Activated CD8-positive, alpha-beta memory T cell treated with anti-CD3 and anti-CD28 coated beads for 4 hours (primary cell): Measurements from ENCODE around the gene NEK10.

Experiments used
- DNase-seq, 2 donors: peaks; one replicate each; pipeline ENCODE4 v3.0.0-alpha.2; 2020; ENCODE audit warnings: low read depth in 2 of 2

NEK10 gene

GRCh38 chr3:27171113-27171512 lies 198.1 kb downstream of the NEK10 start:
- no peak for DNase-seq

GRCh38 chr3:27166888-27167287 lies 202.3 kb downstream of the NEK10 start:
- no peak for DNase-seq

GRCh38 chr3:27165321-27165721 lies 203.9 kb downstream of the NEK10 start:
- no peak for DNase-seq

- DNase-seq: no peak
Measured at GRCh38 chr3:27160779-27161287, 208.3 kb downstream of the NEK10 start.

GRCh38 chr3:27160146-27160545 lies 209.0 kb downstream of the NEK10 start:
- DNase-seq: no peak

- no peak for DNase-seq
Measured at GRCh38 chr3:27147215-27147614, 222.0 kb downstream of the NEK10 start.

- DNase-seq: no peak
Measured at GRCh38 chr3:27146786-27147185, 222.4 kb downstream of the NEK10 start.

GRCh38 chr3:27145719-27146118 lies 223.5 kb downstream of the NEK10 start:
- DNase-seq: no peak

GRCh38 chr3:27141668-27142067 lies 227.5 kb downstream of the NEK10 start:
- DNase-seq: no peak

GRCh38 chr3:27138562-27138961 lies 230.6 kb downstream of the NEK10 start:
- DNase-seq: no peak

- no peak for DNase-seq
Measured at GRCh38 chr3:27138005-27138404, 231.2 kb downstream of the NEK10 start.

- peak; percentile 16 to 19 for DNase-seq
Measured at GRCh38 chr3:27134171-27134796, 234.9 kb downstream of the NEK10 start.

GRCh38 chr3:27133060-27133459 lies 236.1 kb downstream of the NEK10 start:
- no peak for DNase-seq

- DNase-seq: no peak
Measured at GRCh38 chr3:27130796-27131195, 238.4 kb downstream of the NEK10 start.

GRCh38 chr3:27127879-27128278 lies 241.3 kb downstream of the NEK10 start:
- DNase-seq: no peak

- DNase-seq: no peak
Measured at GRCh38 chr3:27127195-27127594, 242.0 kb downstream of the NEK10 start.

- no peak for DNase-seq
Measured at GRCh38 chr3:27125821-27126501, 243.2 kb downstream of the NEK10 start.

GRCh38 chr3:27119639-27120038 lies 249.5 kb downstream of the NEK10 start:
- no peak for DNase-seq

- DNase-seq: no peak
Measured at GRCh38 chr3:27115352-27115751, 253.8 kb downstream of the NEK10 start.

- DNase-seq: no peak
Measured at GRCh38 chr3:27114684-27115083, 254.5 kb downstream of the NEK10 start.

GRCh38 chr3:27114129-27114528 lies 255.1 kb downstream of the NEK10 start:
- no peak for DNase-seq

- DNase-seq: no peak
Measured at GRCh38 chr3:27110020-27110419, 259.2 kb downstream of the NEK10 start.

- DNase-seq: no peak
Measured at GRCh38 chr3:27108322-27108721, 260.9 kb downstream of the NEK10 start.
